VCaP (cell line): Measurements from ENCODE around the gene ALOX12.
"Not testable (repeated sequence)": the region's sequence is repeated elsewhere in the genome, so short reads cannot be mapped to it uniquely, and the experiment has no call there.

Source experiments
- H3K27ac ChIP-seq: fragments of 450-650 bp; 2 replicates; pipeline ENCODE4 v1.5.1; 2017
- CTCF ChIP-seq: fragments of 450-650 bp; conservative IDR thresholded peaks from 2 replicates; pipeline ENCODE4 v1.5.1; 2017; ENCODE audit warnings: mild to moderate bottlenecking, moderate library complexity

The ALOX12 gene

GRCh38 chr17:6995500-6996255 lies at the start of gene ALOX12:
TSS of gene ALOX12 (plus strand) at chr17:6996049. CDS start at chr17:6996118, 69 bp downstream.
- H3K27ac ChIP-seq = no peak within 1 kb of the TSS
- no peak for TF ChIP-seq CTCF

- TF ChIP-seq CTCF = no peak
- H3K27ac ChIP-seq = no peak overlapping the region
Measured at GRCh38 chr17:6947745-6948144, 48.1 kb upstream of the ALOX12 start.

GRCh38 chr17:6948562-6948961 lies 47.3 kb upstream of the ALOX12 start:
- no peak overlapping the region for H3K27ac ChIP-seq
- TF ChIP-seq CTCF = no peak

- no peak for TF ChIP-seq CTCF
- no peak overlapping the region for H3K27ac ChIP-seq
Measured at GRCh38 chr17:6948976-6949375, 46.9 kb upstream of the ALOX12 start.

GRCh38 chr17:6950938-6951337 lies 44.9 kb upstream of the ALOX12 start:
- not testable (repeated sequence) for H3K27ac ChIP-seq

GRCh38 chr17:6953689-6954088 lies 42.2 kb upstream of the ALOX12 start:
- H3K27ac ChIP-seq = no peak overlapping the region
- TF ChIP-seq CTCF = no peak

GRCh38 chr17:6959700-6960099 lies 36.1 kb upstream of the ALOX12 start:
- H3K27ac ChIP-seq = no peak overlapping the region
- no peak for TF ChIP-seq CTCF

- TF ChIP-seq CTCF = no peak
- H3K27ac ChIP-seq = no peak overlapping the region
Measured at GRCh38 chr17:6969323-6969726, 26.5 kb upstream of the ALOX12 start.
